HL-60 (cell line): ENCODE measurements around the gene ENTPD2.

Experiments used
- DNase-seq, 2 experiments: peaks; one replicate each; pipeline ENCODE4 v3.0.0-alpha.2; 2010 to 2020; ENCODE audit warnings: low read depth in 1 of 2, low spot score in 1 of 2
- H3K27ac ChIP-seq: fragments of 250-450 bp; sonication (Bioruptor Pico); replicated peaks from 2 replicates; pipeline ENCODE4 v1.5.1; 2020; ENCODE audit warnings: mild to moderate bottlenecking, moderate library complexity
- H3K27me3 ChIP-seq: fragments of 250-450 bp; sonication (Bioruptor Pico); 2 replicates; pipeline ENCODE4 v1.5.1; 2021; ENCODE audit warnings: mild to moderate bottlenecking, moderate library complexity; ENCODE audit not compliant: insufficient read depth, poor library complexity, severe bottlenecking
- H3K4me3 ChIP-seq: replicated peaks from 2 replicates; pipeline ENCODE4 v1.5.1; 2011; ENCODE audit warnings: mild to moderate bottlenecking, control low read depth, low read length; ENCODE audit not compliant: insufficient read depth
- GABPA ChIP-seq: IDR thresholded peaks from 2 replicates; pipeline ENCODE4 v1.6.1; 2012; ENCODE audit warnings: low read depth
- POLR2AphosphoS5 ChIP-seq: IDR thresholded peaks from 2 replicates; pipeline ENCODE4 v1.6.1; 2012; ENCODE audit warnings: low read depth
- SPI1 ChIP-seq: IDR thresholded peaks from 2 replicates; pipeline ENCODE4 v1.6.1; 2012; ENCODE audit warnings: low read depth, mild to moderate bottlenecking, borderline replicate concordance
- TF ChIP-seq, protein P1 (sequence below): IDR thresholded peaks from one replicate; pipeline ENCODE4 v1.5.1; 2011; ENCODE audit warnings: low read length, control low read depth, inconsistent platforms; ENCODE audit not compliant: insufficient read depth
- TF ChIP-seq, protein P2 (sequence below): IDR thresholded peaks from 2 replicates; pipeline ENCODE4 v1.6.1; 2012; ENCODE audit warnings: low read depth; ENCODE audit not compliant: insufficient replicate concordance

Gene ENTPD2

DNA sequence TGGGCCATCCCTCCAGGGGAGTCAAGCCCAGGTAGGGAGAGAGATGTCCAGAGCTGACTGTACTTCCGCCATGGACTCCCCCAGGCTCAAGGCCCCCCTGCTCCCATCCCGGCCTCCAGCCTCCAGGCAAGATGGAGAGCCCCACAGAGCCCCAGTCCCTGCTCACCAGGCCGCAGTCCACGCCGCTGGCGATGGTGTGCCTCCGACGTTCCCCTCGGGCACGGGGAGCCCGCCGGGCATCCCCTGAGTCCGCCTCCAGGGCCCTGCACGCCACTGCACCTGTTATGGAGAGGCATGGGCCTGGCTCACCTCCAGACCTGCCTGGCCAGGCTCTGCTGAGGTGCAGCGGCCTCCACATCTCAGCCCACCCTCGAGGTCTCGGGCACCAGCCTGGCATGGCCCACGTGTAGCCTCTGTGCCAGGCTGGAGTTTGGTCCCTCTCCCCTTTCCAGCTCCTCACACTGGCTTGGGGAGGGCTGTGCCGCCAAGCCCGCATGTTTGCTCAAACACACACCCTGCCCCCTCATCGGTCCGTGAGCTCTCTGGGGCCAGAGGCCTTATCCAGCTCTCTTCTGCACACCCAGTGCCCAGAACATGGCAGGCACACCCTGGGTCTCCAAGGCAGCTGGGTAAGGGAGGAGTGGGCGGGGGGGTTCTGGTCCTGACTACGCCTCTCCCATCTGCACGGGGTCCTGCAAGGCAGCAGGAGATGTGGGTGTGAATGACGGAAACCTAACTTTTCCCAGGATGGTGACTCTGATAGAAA lies 12.4 kb upstream of the ENTPD2 start:
- no peak for TF ChIP-seq SPI1
- no peak for TF ChIP-seq GABPA
- TF ChIP-seq, protein P1, sequence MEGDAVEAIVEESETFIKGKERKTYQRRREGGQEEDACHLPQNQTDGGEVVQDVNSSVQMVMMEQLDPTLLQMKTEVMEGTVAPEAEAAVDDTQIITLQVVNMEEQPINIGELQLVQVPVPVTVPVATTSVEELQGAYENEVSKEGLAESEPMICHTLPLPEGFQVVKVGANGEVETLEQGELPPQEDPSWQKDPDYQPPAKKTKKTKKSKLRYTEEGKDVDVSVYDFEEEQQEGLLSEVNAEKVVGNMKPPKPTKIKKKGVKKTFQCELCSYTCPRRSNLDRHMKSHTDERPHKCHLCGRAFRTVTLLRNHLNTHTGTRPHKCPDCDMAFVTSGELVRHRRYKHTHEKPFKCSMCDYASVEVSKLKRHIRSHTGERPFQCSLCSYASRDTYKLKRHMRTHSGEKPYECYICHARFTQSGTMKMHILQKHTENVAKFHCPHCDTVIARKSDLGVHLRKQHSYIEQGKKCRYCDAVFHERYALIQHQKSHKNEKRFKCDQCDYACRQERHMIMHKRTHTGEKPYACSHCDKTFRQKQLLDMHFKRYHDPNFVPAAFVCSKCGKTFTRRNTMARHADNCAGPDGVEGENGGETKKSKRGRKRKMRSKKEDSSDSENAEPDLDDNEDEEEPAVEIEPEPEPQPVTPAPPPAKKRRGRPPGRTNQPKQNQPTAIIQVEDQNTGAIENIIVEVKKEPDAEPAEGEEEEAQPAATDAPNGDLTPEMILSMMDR, result no peak
- TF ChIP-seq, protein P2, sequence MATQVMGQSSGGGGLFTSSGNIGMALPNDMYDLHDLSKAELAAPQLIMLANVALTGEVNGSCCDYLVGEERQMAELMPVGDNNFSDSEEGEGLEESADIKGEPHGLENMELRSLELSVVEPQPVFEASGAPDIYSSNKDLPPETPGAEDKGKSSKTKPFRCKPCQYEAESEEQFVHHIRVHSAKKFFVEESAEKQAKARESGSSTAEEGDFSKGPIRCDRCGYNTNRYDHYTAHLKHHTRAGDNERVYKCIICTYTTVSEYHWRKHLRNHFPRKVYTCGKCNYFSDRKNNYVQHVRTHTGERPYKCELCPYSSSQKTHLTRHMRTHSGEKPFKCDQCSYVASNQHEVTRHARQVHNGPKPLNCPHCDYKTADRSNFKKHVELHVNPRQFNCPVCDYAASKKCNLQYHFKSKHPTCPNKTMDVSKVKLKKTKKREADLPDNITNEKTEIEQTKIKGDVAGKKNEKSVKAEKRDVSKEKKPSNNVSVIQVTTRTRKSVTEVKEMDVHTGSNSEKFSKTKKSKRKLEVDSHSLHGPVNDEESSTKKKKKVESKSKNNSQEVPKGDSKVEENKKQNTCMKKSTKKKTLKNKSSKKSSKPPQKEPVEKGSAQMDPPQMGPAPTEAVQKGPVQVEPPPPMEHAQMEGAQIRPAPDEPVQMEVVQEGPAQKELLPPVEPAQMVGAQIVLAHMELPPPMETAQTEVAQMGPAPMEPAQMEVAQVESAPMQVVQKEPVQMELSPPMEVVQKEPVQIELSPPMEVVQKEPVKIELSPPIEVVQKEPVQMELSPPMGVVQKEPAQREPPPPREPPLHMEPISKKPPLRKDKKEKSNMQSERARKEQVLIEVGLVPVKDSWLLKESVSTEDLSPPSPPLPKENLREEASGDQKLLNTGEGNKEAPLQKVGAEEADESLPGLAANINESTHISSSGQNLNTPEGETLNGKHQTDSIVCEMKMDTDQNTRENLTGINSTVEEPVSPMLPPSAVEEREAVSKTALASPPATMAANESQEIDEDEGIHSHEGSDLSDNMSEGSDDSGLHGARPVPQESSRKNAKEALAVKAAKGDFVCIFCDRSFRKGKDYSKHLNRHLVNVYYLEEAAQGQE, result no peak
- no peak for TF ChIP-seq POLR2AphosphoS5

DNA sequence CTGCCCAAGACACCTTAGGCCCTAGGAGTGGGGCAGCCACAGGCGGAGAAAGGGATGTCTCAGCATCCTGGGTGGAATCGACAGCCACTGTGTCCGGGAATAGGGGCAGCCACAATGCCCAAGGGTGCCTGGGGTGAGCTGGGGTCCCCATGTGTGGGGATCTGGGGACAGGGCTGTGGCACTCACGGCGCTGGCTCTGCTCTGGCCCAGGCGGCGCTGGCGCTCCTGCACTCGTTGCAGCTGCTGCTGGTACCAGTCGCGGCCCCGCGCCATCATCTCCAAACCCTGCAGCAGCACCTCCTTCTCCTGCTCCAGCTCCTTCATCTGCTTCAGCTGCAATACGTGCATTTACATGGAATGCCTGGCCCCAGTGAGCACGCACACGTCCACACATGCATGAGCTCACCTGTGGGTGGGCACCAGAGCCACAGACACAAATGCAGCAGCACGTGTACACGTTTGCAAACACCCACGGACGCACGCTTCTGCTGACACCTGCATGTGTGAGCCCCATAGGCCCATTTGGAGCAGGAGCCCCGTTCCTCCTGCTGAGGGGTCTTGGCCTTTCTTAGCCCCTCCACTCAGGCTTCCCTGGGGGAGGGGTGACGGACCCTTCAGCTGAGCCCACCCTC lies 11.6 kb upstream of the ENTPD2 start:
- no peak overlapping the region for H3K4me3 ChIP-seq
- H3K27ac ChIP-seq, result no peak overlapping the region
- TF ChIP-seq SPI1 (no peak), POLR2AphosphoS5 (no peak), GABPA (no peak)
- TF ChIP-seq, protein P1, result no peak
- TF ChIP-seq, protein P2, result no peak
- no peaks in the 10 kb centered on the region for H3K27me3 ChIP-seq
- DNase-seq, result no peak

More for the DNA sequence above, 12.4 kb upstream of the ENTPD2 start:
- Histone ChIP-seq H3K4me3 (no peak overlapping the region), H3K27ac (no peak overlapping the region), H3K27me3 (no peaks in the 10 kb centered on the region)
- DNase-seq, result no peak

DNA sequence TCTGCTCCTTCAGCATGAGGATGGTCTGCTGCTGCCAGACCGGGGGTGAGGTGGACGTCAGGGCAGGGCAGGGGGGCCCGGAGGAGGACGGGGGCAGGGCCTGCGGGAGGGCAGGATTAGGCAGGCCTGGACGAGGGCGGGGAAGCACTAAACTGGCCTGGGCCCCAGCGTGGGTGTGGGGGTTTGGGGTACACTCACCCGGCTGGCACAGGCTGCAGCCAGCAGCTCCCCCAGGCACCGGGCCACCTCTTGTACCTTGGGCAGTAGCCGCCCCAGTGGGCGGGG lies 11.0 kb upstream of the ENTPD2 start:
- Histone ChIP-seq H3K4me3 (no peak overlapping the region), H3K27ac (no peak overlapping the region), H3K27me3 (no peaks in the 10 kb centered on the region)
- DNase-seq, result no peak
- no peak for TF ChIP-seq POLR2AphosphoS5

DNA sequence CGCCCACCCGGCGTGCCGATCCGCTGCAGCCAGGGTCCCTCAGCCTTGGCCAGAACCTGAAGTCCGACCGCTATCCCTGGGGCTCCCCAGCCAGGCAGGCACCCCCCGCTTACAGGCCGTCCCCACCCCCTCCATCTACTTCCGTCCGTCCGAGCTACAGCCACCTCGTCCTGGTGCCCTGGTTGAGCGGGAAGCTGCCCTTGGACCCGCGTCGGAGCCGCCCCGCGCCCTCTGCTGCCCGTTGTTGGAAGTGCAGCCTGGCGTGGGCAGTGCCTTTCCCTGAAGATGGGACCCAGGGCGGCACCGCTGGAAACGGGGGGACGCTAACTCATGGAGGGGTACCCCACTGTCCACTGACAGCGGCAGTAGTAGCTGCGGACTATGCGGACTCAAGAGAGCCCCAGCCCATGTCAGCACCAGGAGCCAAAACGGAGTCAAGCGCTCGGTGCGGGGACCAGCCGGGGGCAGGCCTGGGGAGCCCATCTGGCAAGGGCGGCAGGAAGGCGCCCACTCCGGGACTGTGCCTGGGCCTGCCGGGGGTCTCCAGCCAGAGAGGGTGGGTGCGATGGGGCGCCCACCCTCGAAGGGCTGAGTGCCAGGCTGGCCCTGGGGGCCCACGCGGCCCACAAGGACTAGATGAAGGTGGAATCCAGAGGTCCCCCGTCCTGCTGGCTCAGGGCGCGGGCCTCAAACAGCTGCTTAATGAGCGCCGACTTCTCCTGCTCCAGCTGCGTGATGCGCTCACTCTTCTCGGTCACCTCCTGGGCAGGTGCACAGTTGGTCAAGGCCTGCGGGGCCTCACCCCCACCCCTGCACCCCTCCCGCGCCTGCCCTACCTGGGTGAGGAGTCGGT lies 10.4 kb upstream of the ENTPD2 start:
- no peak overlapping the region for H3K27ac ChIP-seq
- DNase-seq, result peak in 1 of 2 experiments; percentile 49

More for the DNA sequence above, 10.4 kb upstream of the ENTPD2 start:
- Histone ChIP-seq H3K4me3 (no peak overlapping the region), H3K27me3 (no peaks in the 10 kb centered on the region)
- TF ChIP-seq GABPA (no peak), POLR2AphosphoS5 (no peak), SPI1 (no peak)
- TF ChIP-seq, protein P1, result peak; percentile 57
- TF ChIP-seq, protein P2, result peak; percentile 32
